H1 (cell line): ENCODE measurements around the gene RUNX1. TPM values are rescaled to one million over a fixed set of nuclear protein-coding genes. Genes with fewer than 3 reads are reported as not detected.

Experiments used
- BRCA1 ChIP-seq: IDR thresholded peaks from 2 replicates; pipeline ENCODE4 v1.6.1; 2012; ENCODE audit warnings: low read depth, low read length, improper control_type of control experiment
- CBX8 ChIP-seq: fragments of 300-800, 300-1000 bp; sonication (generic); IDR thresholded peaks from 2 replicates; pipeline ENCODE4 v1.7.1; 2016; ENCODE audit warnings: low read depth, low read length, borderline replicate concordance
- KDM5A ChIP-seq: fragments of 200-600 bp; IDR thresholded peaks from 2 replicates; pipeline ENCODE4 v1.7.1; 2012; ENCODE audit warnings: mild to moderate bottlenecking, low read length, inconsistent platforms, mixed read lengths
- RAD21 ChIP-seq, 2 experiments: IDR thresholded peaks in 1 of 2; conservative IDR thresholded peaks in 1 of 2; 2 replicates each; pipeline ENCODE4 v1.6.1; 2011; ENCODE audit warnings: low read depth in 2 of 2, low read length in 2 of 2, improper control_type of control experiment in 1 of 2, inconsistent platforms in 1 of 2, mild to moderate bottlenecking in 1 of 2, moderate library complexity in 1 of 2
- YY1 ChIP-seq: IDR thresholded peaks from 2 replicates; pipeline ENCODE4 v1.6.1; 2011; ENCODE audit warnings: low read depth, mild to moderate bottlenecking, low read length
- polyA plus RNA-seq, 7 experiments: library from polyadenylated mRNA; depleted of rRNA in 3 of 7; stranded (reverse) in 5 of 7; unstranded in 2 of 7; fragments of >200 nt in 5 of 7; fragments of 200-250 nt in 2 of 7; gene quantifications; 1 replicate in 5 of 7; 2 replicates in 1 of 7; 4 replicates in 1 of 7; pipeline versions ENCODE4 v1.2.1 to v1.2.3, GENCODE V29; 2011 to 2013; ENCODE audit warnings: missing spikeins in 2 of 7, mixed read lengths in 2 of 7
- total RNA-seq: library from RNA; stranded (reverse); fragmentation: NEBNext Ultra II Directional; extraction: Animal tissue kit (Norgen Biotek cat#: 25700); gene quantifications from 2 replicates; pipeline ENCODE4 v1.2.1, GENCODE V29; 2021

The RUNX1 gene
- total and polyA plus RNA-seq, 2 of the 8 experiments (the other 6 are each of a cell fraction or from before 2014, with no cell fraction given) = 0.20 to 0.60 TPM

DNA sequence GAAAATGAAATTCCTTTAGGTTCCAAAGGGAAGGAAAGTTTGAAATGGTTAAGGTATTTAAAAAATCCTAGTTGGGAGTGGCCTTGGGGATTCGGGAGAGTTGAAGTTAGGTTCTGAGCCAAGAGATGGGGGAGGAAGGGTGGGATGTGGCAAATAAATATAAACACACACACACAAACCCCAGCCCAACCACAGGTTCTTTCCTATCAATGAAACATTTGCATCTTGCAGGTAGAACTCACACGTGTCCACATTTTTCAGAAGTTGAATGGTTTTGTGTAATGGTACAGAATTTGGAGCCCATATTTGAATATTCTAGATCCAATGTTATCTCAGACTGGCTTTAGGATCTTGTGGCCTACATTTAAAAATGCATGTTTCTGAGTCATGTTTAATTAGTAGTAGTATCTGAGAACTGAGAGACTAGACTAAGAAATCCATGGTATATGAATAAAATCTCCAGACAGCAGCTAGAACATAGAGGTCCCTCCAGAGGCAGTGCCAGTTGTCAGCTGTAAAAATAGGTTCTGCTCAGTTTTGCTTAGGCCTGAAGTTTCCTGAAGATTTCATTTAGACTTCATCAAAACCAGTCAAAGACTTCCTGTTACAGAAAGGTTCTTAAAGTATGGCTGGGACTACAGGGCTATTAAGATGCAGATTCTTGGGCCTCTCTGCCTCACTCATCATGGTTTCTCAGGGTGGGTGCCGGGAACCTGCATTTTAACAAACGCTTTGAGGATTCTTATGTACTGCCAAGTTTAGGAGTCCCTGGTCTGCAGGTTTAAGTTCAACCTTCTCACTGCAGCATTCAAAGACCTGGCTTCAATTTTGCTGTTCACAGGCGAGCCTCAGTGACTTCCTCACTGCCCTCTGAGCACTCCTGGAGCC is 21.3 kb downstream of the RUNX1 start (continued):
- TF ChIP-seq KDM5A (no peak), CBX8 (no peak), YY1 (no peak), RAD21 (IDR thresholded peaks at IDR 0.05 in 1 of 2, conservative IDR thresholded peaks at IDR 0.05 in 1 of 2; ENCODE audit: low read depth in 2 of 2, low read length in 2 of 2) (no peak), BRCA1 (no peak)
